Measurements from ENCODE around the gene KIAA1217. TPM values are rescaled to one million over a fixed set of nuclear protein-coding genes. Genes with fewer than 3 reads are reported as not detected.
A peak's percentile ranks its signal among the peaks of the same experiment; 100 is the strongest.

The KIAA1217 gene
- total RNA-seq, 1 experiment from 2014 or later, result 18.6 TPM

DNA sequence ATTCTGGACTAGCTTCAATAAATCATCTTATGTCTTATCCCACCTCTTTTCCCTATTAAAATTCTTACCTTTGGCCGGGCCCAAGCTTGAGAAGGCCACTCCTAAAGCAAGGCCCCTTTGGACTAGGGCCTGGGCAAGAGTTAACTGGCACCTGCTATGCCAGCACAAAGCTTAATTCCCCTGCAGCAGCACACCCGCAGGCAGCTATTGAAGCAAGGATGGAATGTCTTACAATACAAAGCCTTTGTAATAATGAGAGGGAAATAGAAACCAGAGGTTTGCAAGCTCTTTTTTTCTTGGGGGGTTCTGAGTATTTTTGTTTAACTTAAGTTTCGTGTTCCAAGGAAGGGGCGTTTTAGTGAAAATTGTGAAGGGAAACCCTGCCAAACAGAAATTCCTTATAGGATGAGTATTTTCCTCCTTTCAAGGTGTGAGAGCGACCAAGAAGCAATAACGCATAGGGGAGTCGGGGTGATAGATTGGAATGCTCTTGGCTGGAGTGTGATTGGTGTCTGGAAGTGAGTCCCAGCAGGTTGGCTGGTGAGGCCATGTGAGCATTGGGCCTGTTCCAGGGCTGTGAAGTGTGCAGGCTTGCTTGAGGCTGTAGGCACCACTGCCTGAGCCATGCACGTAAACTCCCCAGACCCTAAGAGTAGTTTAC is 148.5 kb downstream of the KIAA1217 start:
- no peak overlapping the region for H3K4ac ChIP-seq (ENCODE audit: low read depth, low read length)
- H2AFZ ChIP-seq (ENCODE audit: low read length), result no peak overlapping the region
- H4K20me1 ChIP-seq (ENCODE audit: control insufficient read depth, insufficient read depth, insufficient read length), result no peaks in the 10 kb centered on the region
- DNase-seq, result no peak
- no peak overlapping the region for H3K14ac ChIP-seq (ENCODE audit: insufficient read depth, low read length)
- H2BK15ac ChIP-seq (ENCODE audit: low read depth, low read length), result no peak overlapping the region
- no peaks in the 10 kb centered on the region for H3K79me2 ChIP-seq (ENCODE audit: insufficient read depth, low read length)
- Mint-ChIP-seq H3K27me3 (ENCODE audit: low read depth) (no peaks in the 10 kb centered on the region), H3K4me3 (no peak overlapping the region), H3K4me1 (peaks cover 46 to 53% of the 10 kb centered on the region in 2 experiments), H3K27ac (peak overlapping the region; percentile 13 to 96 (median 62); a peak in 5 of 7 replicates), H3K36me3 (ENCODE audit: insufficient read depth in 1 of 3, low read depth in 3 of 3) (no peaks in the 10 kb centered on the region; a peak in 1 of 7 replicates), H3K9me3 (no peaks in the 10 kb centered on the region)
- TF ChIP-seq, protein P1, sequence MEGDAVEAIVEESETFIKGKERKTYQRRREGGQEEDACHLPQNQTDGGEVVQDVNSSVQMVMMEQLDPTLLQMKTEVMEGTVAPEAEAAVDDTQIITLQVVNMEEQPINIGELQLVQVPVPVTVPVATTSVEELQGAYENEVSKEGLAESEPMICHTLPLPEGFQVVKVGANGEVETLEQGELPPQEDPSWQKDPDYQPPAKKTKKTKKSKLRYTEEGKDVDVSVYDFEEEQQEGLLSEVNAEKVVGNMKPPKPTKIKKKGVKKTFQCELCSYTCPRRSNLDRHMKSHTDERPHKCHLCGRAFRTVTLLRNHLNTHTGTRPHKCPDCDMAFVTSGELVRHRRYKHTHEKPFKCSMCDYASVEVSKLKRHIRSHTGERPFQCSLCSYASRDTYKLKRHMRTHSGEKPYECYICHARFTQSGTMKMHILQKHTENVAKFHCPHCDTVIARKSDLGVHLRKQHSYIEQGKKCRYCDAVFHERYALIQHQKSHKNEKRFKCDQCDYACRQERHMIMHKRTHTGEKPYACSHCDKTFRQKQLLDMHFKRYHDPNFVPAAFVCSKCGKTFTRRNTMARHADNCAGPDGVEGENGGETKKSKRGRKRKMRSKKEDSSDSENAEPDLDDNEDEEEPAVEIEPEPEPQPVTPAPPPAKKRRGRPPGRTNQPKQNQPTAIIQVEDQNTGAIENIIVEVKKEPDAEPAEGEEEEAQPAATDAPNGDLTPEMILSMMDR (conservative IDR thresholded peaks at IDR 0.05), result no peak
- WGBS (ENCODE audit: extremely low coverage, insufficient read length, low lambda C conversion rate), result no CpG with 5 or more reads among the region's 8 CpGs
- H4K8ac ChIP-seq (replicated peaks; ENCODE audit: insufficient read length, low read depth, low read length), result no peak overlapping the region
- H2BK12ac ChIP-seq (ENCODE audit: insufficient read length, low read depth, low read length), result no peak overlapping the region
- no peak overlapping the region for H3K27ac ChIP-seq (ENCODE audit: insufficient read length, low read depth, low read length)
- no peak overlapping the region for H3T11ph ChIP-seq (ENCODE audit: low read length)
- no peak overlapping the region for H4K91ac ChIP-seq (ENCODE audit: insufficient read length, low read depth, low read length)
- no peak overlapping the region for H3K18ac ChIP-seq (ENCODE audit: insufficient read length, low read depth, low read length)
- no peaks in the 10 kb centered on the region; the same call in 1 of the 2 replicates for H3K4me1 ChIP-seq (ENCODE audit: insufficient read depth, low read length)
- no peak overlapping the region for H2AK5ac ChIP-seq (ENCODE audit: insufficient read length, low read length)
- no peaks in the 10 kb centered on the region for H3K9me3 ChIP-seq (ENCODE audit: control insufficient read depth, low read depth, low read length)
- no peak overlapping the region for H3K9ac ChIP-seq (ENCODE audit: extremely low read depth, insufficient read length, low read length)
- no peak overlapping the region for H3K4me2 ChIP-seq (ENCODE audit: insufficient read depth, insufficient read length, low read length)
- no peak overlapping the region for H2BK120ac ChIP-seq (ENCODE audit: low read depth, low read length, poor library complexity, severe bottlenecking)
- peak overlapping the region; percentile 1 for H2BK5ac ChIP-seq (ENCODE audit: insufficient read length, low read length)
- no peaks in the 10 kb centered on the region for H3K23me2 ChIP-seq (ENCODE audit: insufficient read length, low read depth, low read length, poor library complexity, severe bottlenecking)
- no peak overlapping the region for H3K56ac ChIP-seq (ENCODE audit: insufficient read length, low read depth, low read length)
- no peak overlapping the region for H4K5ac ChIP-seq (ENCODE audit: insufficient read length, low read depth, low read length)
- no peaks in the 10 kb centered on the region for H3K79me1 ChIP-seq (ENCODE audit: insufficient read depth, low read depth, low read length, poor library complexity, severe bottlenecking)
- no peak overlapping the region for H3K23ac ChIP-seq (ENCODE audit: insufficient read length, low read depth, low read length)
- H3K27me3 ChIP-seq (ENCODE audit: insufficient read depth, low read length), result no peaks in the 10 kb centered on the region
- H2BK20ac ChIP-seq (ENCODE audit: low read depth, low read length, poor library complexity, severe bottlenecking), result no peak overlapping the region

Measured in H9 (cell line).